Mucosa of descending colon (tissue), 3 donors: Measurements from ENCODE around the gene SSTR3. TPM values are rescaled to one million over a fixed set of nuclear protein-coding genes. Genes with fewer than 3 reads are reported as not detected.
A peak's percentile ranks its signal among the peaks of the same experiment; 100 is the strongest.
"Not testable (repeated sequence)": the region's sequence is repeated elsewhere in the genome, so short reads cannot be mapped to it uniquely, and the experiment has no call there.

Experiments
- ATAC-seq: fragments of 200-7000 bp; cut with Tn5 transposase; one replicate; pipeline ENCODE4 v1.9.1; 2020; ENCODE audit warnings: mild to moderate bottlenecking, moderate library complexity
- DNase-seq, 3 donors: peaks; one replicate each; pipeline ENCODE4 v3.0.0-alpha.2; 2020
- H3K36me3 ChIP-seq: fragments of 200-600 bp; one replicate; pipeline ENCODE4 v1.8.0; 2021; ENCODE audit warnings: low read depth, mild to moderate bottlenecking
- H3K4me1 ChIP-seq: fragments of 200-600 bp; one replicate; pipeline ENCODE4 v1.8.0; 2021; ENCODE audit warnings: low read depth, mild to moderate bottlenecking
- H3K4me3 ChIP-seq: fragments of 200-600 bp; one replicate; pipeline ENCODE4 v1.8.0; 2021; ENCODE audit warnings: mild to moderate bottlenecking
- H3K9me3 ChIP-seq: fragments of 200-600 bp; one replicate; pipeline ENCODE4 v1.8.0; 2021; ENCODE audit warnings: mild to moderate bottlenecking
- CTCF ChIP-seq: fragments of 200-600 bp; IDR thresholded peaks from one replicate; pipeline ENCODE4 v1.8.0; 2022; ENCODE audit warnings: antibody characterized with exemption, mild to moderate bottlenecking
- intact Hi-C, 2 donors: fragments of 100-400 bp; cut with DNase I in 1 of 2; cut with micrococcal nuclease in 1 of 2; formaldehyde crosslinking; loops; one replicate each; pipeline versions ENCODE4 v1.11.0 to v1.11.1; 2022; cut with DNase I, micrococcal nuclease
- total RNA-seq, 3 donors: library from RNA; stranded (reverse); fragmentation: NEBNext Ultra II Directional in 2 of 3; extraction: Animal tissue kit (Norgen Biotek cat#: 25700) in 2 of 3; gene quantifications; one replicate each; pipeline versions ENCODE4 v1.2.1 to v1.2.4, GENCODE V29; 2021 to 2023
- donor health status: DM: no; HTN: no; CAD: no; lungs with moderate emphysema.
- donor health status: DM: no; HTN: no; CAD: no.
- donor health status: DM: no; HTN: yes; CAD: no.

Gene SSTR3
- total RNA-seq, 3 donors from 2014 or later, result 0.09 to 0.10 TPM; not detected in 1

GRCh38 chr22:37234736-37235711 lies 22.7 kb upstream of the SSTR3 start:
- no peaks in the 10 kb centered on the region for H3K36me3 ChIP-seq
- peaks cover 5% of the 10 kb centered on the region for H3K4me1 ChIP-seq
- DNase-seq, result peak in 1 of 3 donors; percentile 45
- ATAC-seq, result no peak
- H3K9me3 ChIP-seq, result no peaks in the 10 kb centered on the region
- no peak for TF ChIP-seq CTCF
- intact Hi-C loops, result no loop called here
- H3K4me3 ChIP-seq, result no peak overlapping the region

- intact Hi-C loops, result no loop called here
- H3K36me3 ChIP-seq, result no peaks in the 10 kb centered on the region
- DNase-seq (peak in 1 of 3 donors; percentile 53), ATAC-seq (no peak)
- H3K9me3 ChIP-seq, result no peaks in the 10 kb centered on the region
- TF ChIP-seq CTCF, result no peak
- no peak overlapping the region for H3K4me3 ChIP-seq
- H3K4me1 ChIP-seq, result peaks cover 10% of the 10 kb centered on the region
Measured at GRCh38 chr22:37233751-37234631, 21.7 kb upstream of the SSTR3 start.

- H3K9me3 ChIP-seq, intact Hi-C loops, ATAC-seq, H3K36me3 ChIP-seq, H3K4me3 ChIP-seq: not testable (repeated sequence)
- H3K4me1 ChIP-seq, result peaks cover 13% of the 10 kb centered on the region
- peak in 1 of 3 donors; percentile 10 for DNase-seq
Measured at GRCh38 chr22:37233371-37233750, 21.1 kb upstream of the SSTR3 start.

GRCh38 chr22:37232140-37232998 lies 20.1 kb upstream of the SSTR3 start:
- Histone ChIP-seq H3K4me3 (no peak overlapping the region), H3K4me1 (peaks cover 13% of the 10 kb centered on the region), H3K36me3 (no peaks in the 10 kb centered on the region), H3K9me3 (no peaks in the 10 kb centered on the region)
- ATAC-seq (no peak), DNase-seq (peak in 1 of 3 donors; percentile 48)
- no peak for TF ChIP-seq CTCF
- intact Hi-C loops, result no loop called here

- intact Hi-C loops, result no loop called here
- TF ChIP-seq CTCF, result no peak
- peaks cover 13% of the 10 kb centered on the region for H3K4me1 ChIP-seq
- H3K4me3 ChIP-seq, result no peak overlapping the region
- H3K36me3 ChIP-seq, result no peaks in the 10 kb centered on the region
- ATAC-seq (no peak), DNase-seq (peak in 1 of 3 donors; percentile 45)
- no peaks in the 10 kb centered on the region for H3K9me3 ChIP-seq
Measured at GRCh38 chr22:37231406-37232139, 19.3 kb upstream of the SSTR3 start.
